Measurements from ENCODE around the gene GNAS.

The GNAS gene

DNA sequence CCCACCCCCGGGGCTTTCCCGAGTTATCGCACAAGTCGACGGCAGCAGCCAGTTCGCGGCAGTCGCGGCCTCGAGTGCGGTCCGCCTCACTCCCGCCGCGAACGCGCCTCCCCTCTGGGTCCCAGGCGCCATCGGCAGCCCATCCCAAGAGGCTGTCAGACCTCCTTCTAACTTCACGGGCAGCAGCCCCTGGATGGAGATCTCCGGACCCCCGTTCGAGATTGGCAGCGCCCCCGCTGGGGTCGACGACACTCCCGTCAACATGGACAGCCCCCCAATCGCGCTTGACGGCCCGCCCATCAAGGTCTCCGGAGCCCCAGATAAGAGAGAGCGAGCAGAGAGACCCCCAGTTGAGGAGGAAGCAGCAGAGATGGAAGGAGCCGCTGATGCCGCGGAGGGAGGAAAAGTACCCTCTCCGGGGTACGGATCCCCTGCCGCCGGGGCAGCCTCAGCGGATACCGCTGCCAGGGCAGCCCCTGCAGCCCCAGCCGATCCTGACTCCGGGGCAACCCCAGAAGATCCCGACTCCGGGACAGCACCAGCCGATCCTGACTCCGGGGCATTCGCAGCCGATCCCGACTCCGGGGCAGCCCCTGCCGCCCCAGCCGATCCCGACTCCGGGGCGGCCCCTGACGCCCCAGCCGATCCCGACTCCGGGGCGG lies 1.6 kb downstream of the GNAS start:
- DNase-seq (ENCODE audit: low read depth in 3 of 3): no peak

DNA sequence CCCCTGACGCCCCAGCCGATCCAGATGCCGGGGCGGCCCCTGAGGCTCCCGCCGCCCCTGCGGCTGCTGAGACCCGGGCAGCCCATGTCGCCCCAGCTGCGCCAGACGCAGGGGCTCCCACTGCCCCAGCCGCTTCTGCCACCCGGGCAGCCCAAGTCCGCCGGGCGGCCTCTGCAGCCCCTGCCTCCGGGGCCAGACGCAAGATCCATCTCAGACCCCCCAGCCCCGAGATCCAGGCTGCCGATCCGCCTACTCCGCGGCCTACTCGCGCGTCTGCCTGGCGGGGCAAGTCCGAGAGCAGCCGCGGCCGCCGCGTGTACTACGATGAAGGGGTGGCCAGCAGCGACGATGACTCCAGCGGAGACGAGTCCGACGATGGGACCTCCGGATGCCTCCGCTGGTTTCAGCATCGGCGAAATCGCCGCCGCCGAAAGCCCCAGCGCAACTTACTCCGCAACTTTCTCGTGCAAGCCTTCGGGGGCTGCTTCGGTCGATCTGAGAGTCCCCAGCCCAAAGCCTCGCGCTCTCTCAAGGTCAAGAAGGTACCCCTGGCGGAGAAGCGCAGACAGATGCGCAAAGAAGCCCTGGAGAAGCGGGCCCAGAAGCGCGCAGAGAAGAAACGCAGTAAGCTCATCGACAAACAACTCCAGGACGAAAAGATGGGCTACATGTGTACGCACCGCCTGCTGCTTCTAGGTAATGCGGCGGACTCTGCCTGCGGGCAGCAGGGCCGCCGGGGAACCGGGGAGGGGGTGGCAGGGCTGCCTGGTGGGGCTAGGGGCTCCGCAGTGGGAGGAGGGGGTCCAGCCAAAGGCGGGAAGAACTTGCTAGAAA lies 2.3 kb downstream of the GNAS start:
- DNase-seq (ENCODE audit: low read depth in 3 of 3): no peak

DNA sequence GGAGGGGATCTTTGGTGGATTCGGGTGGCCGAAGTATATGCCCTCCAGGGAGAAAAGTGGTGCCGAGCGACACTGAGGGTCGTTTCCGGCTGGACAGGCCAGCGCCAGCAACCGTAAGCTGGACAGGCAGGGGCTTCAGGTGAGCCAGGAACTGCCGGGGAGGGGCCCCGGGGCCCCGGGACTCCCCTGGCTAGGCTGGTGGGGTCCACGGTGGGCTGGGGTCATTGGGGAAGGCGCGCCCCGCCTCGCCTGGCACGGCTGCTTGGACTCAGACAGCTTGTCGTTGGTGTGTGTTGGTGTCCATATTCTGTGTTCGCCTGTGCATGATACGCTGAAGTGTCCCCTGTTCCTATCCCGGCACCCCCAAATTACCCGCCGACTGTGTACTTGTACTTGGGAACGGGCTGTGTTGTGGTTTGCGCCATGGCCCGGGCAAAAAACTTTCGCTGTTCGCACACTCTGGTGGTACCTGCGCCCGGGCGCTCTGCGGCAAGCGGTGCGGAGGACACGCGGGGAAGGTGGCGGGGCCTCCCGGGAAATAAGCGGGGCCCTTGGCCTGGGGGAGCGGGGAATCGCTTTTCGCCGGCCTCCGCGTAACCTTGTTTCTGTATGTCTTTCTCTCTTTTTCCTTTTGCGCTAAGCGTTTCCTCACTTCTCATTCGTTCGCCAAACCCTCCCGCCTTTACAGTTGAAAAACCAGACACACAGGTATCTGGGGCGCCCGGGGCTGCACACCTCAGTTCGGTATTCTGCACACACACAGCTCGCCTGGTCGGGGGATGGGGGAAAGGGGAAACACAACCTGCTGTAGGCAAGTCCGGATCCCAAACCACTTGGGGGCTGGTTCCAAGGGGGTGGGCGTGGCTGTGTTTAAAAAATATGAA lies 3.2 kb downstream of the GNAS start:
- DNase-seq (ENCODE audit: low read depth in 3 of 3): no peak

- no peak for DNase-seq (ENCODE audit: low read depth in 3 of 3)
These were observed 10.7 kb downstream of the GNAS start for GRCh38 chr20:58863044-58863790.

DNA sequence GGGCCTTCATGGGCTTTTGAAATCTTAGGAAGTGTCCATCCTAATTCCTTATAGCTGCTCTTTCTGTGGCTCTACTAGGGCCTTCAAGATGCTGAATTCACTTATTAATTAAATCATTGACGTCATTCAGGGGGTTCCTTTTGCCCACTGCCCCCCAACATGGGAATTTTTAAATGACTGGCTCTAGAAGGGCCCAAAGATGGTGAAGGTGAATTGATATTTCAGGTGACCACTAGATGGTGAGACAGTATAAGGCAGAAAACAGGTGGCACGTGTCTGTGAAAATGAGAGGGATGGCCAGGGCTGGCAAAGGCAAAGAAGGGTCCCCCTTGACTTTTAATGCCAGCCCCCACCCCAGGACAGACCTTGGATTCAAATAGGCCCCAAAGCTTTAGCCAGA lies 11.8 kb downstream of the GNAS start:
- DNase-seq (ENCODE audit: low read depth in 3 of 3): no peak

GRCh38 chr20:58865843-58866242 lies 13.3 kb downstream of the GNAS start:
- no peak for DNase-seq (ENCODE audit: low read depth in 3 of 3)

GRCh38 chr20:58867211-58867610 lies 14.7 kb downstream of the GNAS start:
- no peak for DNase-seq (ENCODE audit: low read depth in 3 of 3)

GRCh38 chr20:58868795-58869194 lies 16.3 kb downstream of the GNAS start:
- DNase-seq (ENCODE audit: low read depth in 3 of 3): no peak

DNA sequence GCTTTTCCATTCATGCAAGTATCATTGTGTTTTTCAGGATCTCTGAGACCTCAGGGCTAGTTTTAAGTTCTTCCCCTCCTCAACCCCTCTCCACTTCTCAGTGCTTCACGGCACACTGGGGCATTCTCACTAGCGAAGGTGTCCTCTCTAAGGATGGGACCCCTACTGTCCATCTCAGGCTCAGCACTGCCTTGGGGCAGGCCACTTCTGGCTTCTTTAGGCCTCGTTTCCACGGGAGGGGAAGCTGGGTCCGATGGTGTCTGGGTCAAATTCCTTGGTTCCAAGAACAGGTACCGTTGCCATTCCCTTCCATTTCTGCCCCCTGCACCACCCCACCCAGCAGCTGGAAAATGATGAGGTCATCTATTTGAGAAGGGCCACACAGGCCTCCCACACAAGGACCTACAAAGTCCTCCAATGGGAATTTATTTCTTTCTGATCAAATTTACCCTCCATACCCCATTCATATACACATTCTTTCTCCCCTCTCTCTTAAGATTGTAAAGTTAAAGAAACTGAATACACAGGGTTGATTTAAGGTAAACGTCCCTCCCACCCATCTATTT lies 17.2 kb downstream of the GNAS start:
- no peak for DNase-seq (ENCODE audit: low read depth in 3 of 3)

DNA sequence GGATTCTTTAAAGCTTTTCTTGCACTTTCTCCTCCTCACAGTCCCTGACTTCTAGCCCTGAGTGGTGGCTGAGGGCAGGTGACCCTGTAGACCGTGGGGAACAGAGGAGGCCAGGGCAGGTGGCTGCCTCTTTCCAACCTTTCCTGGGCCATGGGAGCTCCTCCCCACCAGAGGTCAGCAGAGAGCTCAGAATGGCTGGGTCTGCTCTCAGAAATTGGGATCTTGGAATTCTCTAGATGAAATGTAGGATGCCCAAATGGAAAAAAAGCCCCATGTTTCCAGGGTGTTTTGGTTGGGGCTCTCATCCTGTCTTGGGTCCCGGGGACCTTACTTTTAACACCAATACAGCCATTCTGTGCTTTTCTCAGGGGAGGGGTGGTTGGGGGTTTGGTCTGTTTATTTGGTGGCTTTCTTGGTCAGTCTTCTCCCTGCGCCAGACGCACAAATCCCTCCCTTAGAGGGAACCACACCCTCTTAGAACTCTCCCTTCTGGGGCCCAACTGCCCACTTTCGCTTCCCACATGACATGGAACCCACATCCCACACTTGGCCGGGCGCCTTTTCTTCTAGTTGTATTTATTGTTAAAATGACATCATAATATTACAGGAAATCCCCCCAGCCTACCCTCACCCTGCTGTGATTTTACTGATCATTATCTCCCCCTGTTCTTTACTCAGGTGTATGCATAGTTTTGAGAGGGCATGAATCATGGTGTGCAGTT lies 17.9 kb downstream of the GNAS start:
- DNase-seq (ENCODE audit: low read depth in 3 of 3): peak in 1 of 3 experiments; percentile 38

DNA sequence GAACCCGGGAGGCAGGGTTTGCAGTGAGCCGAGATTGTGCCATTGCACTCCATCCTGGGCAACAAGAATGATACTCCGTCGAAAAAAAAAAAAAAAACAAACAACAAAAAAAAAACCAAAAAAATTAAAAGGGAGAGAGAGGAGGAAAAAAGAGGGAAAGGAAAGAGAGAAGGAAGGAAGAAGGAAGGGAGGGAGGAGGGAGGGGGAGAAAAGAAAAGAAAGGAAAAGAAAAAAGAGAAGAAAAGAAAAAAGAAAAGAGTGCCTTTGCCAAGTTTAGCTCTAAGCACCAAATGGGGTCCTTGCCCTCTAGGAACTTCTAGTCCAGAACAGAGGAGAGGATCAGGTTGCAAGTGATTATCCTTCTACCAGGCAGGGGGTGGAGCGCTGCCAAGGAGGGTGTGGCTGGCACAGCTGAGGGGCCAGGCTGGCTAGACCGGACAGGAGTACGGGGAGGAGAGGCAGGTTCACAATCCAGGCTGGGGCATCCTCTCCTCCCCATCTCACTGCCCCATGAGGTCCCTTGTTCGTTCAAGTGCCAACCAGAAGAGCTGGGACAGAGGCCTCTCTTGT lies 19.1 kb downstream of the GNAS start:
- DNase-seq (ENCODE audit: low read depth in 3 of 3): no peak

- no peak for DNase-seq (ENCODE audit: low read depth in 3 of 3)
These were observed 22.0 kb downstream of the GNAS start for GRCh38 chr20:58874469-58874868.

GRCh38 chr20:58875111-58875510 lies 22.6 kb downstream of the GNAS start:
- no peak for DNase-seq (ENCODE audit: low read depth in 3 of 3)

- no peak for DNase-seq (ENCODE audit: low read depth in 3 of 3)
These were observed 23.1 kb downstream of the GNAS start for GRCh38 chr20:58875541-58876134.

DNA sequence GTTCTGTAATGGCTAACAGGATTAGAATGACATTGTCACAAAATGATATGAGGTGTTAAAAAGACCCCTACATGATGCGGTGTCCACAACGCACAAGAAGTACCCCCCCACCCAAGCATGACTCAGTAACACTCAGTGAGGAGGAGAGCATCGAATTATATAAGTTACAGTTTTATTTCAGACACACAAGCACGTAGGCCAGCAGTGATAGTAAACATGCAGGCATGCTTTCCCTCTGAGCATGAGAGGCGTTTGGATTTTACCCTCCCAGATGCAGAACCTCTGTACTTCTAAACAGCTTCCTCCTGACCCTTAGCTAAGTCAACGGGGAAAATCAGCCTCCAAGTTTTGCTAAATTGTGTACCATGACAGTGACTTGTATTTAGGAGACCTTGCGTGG lies 23.9 kb downstream of the GNAS start:
- no peak for DNase-seq (ENCODE audit: low read depth in 3 of 3)

GRCh38 chr20:58877050-58877975 lies 24.8 kb downstream of the GNAS start:
- no peak for DNase-seq (ENCODE audit: low read depth in 3 of 3)

DNA sequence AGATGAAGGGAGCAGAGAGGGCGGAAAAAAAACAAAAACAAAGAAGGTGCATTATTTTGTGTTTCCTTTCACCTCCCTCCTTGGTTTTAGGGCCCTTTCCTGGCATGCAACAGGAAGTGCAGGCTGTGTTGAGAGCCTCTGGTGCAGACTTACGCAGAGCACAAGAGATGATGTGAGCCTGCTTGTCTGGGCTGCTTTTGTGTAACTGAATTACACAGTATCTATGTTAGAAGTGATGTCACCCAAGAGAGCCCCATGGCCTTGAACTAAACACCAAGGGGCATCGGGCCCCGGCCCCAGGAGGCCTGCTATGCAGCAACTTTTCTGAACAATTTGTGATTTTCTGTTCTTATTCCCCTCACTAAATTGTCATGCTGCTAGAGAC lies 25.5 kb downstream of the GNAS start:
- DNase-seq (ENCODE audit: low read depth in 3 of 3): no peak

DNA sequence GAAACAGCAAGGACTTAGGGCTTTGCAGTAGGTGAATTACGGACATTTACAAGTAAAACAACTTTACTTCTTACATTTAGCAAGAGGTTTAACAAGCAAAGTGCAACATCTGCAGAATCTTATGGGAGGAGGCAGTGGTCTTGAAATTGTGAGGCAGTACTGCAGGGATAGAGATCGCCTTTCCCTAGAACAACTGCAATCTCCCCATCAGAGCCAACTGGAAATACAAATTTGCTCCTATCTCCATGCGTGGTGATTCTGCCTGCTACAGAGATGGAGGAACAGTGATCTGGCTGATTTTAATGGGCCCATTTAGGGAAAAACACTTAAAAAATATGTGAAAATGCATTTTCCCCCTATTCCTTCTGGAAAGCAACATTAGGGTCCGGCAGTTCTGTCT lies 25.9 kb downstream of the GNAS start:
- DNase-seq (ENCODE audit: low read depth in 3 of 3): no peak

DNA sequence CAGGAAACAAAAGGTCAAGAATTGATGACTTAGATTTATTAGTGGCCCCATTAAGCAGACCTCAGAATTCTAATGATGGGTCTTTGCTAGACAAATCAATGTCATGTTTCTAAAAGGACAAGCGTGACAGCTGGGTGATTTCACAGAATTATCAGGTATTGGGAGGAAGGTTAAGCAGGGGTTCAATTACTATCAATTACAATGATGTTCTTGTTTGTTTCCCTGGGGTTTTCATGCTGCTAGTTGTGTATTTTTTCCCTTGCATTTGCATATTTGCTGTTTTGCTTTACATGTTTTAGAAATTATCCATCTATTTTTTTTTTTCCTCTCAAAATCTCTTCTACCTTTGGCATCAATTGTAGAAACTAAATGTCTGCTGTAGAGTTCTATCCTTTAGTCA lies 27.9 kb downstream of the GNAS start:
- DNase-seq (ENCODE audit: low read depth in 3 of 3): no peak
